Lower lobe of right lung (tissue), 2 donors: ENCODE measurements around the gene ABCA4. TPM values are rescaled to one million over a fixed set of nuclear protein-coding genes. Genes with fewer than 3 reads are reported as not detected.
"Not testable (repeated sequence)": the region's sequence is repeated elsewhere in the genome, so short reads cannot be mapped to it uniquely, and the experiment has no call there.

Source experiments
- ATAC-seq, 2 donors: fragments of 200-7000 bp; cut with Tn5 transposase; one replicate each; pipeline ENCODE4 v1.9.1; 2020 to 2022; ENCODE audit warnings: mild to moderate bottlenecking in 2 of 2, moderate library complexity in 2 of 2
- DNase-seq: peaks from one replicate; pipeline ENCODE4 v3.0.0-alpha.2; 2020
- H3K27ac ChIP-seq: fragments of 200-600 bp; one replicate; pipeline ENCODE4 v1.8.0; 2022
- H3K27me3 ChIP-seq: fragments of 200-600 bp; one replicate; pipeline ENCODE4 v1.8.0; 2022; ENCODE audit warnings: low read depth
- H3K36me3 ChIP-seq: fragments of 200-600 bp; one replicate; pipeline ENCODE4 v1.8.0; 2022; ENCODE audit warnings: mild to moderate bottlenecking
- H3K4me1 ChIP-seq: fragments of 200-600 bp; one replicate; pipeline ENCODE4 v1.8.0; 2022
- H3K4me3 ChIP-seq: fragments of 200-600 bp; one replicate; pipeline ENCODE4 v1.8.0; 2022; ENCODE audit warnings: mild to moderate bottlenecking
- H3K9me3 ChIP-seq: fragments of 200-600 bp; one replicate; pipeline ENCODE4 v1.8.0; 2022
- CTCF ChIP-seq: fragments of 200-600 bp; IDR thresholded peaks from one replicate; pipeline ENCODE4 v1.8.0; 2022; ENCODE audit warnings: antibody characterized with exemption, mild to moderate bottlenecking
- intact Hi-C: fragments of 100-400 bp; cut with DNase I; formaldehyde crosslinking; loops from one replicate; pipeline ENCODE4 v1.11.0; 2022
- long read RNA-seq: library from polyadenylated mRNA; unstranded; transcript quantifications from one replicate; pipeline ENCODE4 v2.0.0, GENCODE V29; 2021
- total RNA-seq: library from RNA; stranded (reverse); fragmentation: NEBNext Ultra II Directional; extraction: Animal tissue kit (Norgen Biotek cat#: 25700); gene quantifications from one replicate; pipeline ENCODE4 v1.2.1, GENCODE V29; 2021
- donor health status: DM: no; HTN: yes; CAD: no; lungs with severe emphysema.

ABCA4 gene
- total RNA-seq = 1.9 TPM
- long read RNA-seq = 0 reads

GRCh38 chr1:94120991-94121390 lies at the start of gene ABCA4:
ABCA4 (minus strand) TSS chr1:94121148; CDS start chr1:94121045, 103 bp downstream.
- no peak for DNase-seq
- TF ChIP-seq CTCF = no peak
- no peaks in the 10 kb centered on the region for H3K4me1 ChIP-seq
- no peak within 1 kb of the TSS for H3K4me3 ChIP-seq
- H3K9me3 ChIP-seq = no peaks in the 10 kb centered on the region
- intact Hi-C loops = no loop called here
- ATAC-seq = no peak
- H3K27ac ChIP-seq = no peak within 1 kb of the TSS
- no peaks in the 10 kb centered on the region for H3K36me3 ChIP-seq
- H3K27me3 ChIP-seq = no peaks in the 10 kb centered on the region

GRCh38 chr1:94169126-94169525 lies 48.2 kb upstream of the ABCA4 start:
- H3K27ac ChIP-seq = no peak overlapping the region
- no peak for DNase-seq
- ATAC-seq = no peak
- no peaks in the 10 kb centered on the region for H3K4me1 ChIP-seq
- peaks cover 7% of the 10 kb centered on the region for H3K9me3 ChIP-seq
- no peaks in the 10 kb centered on the region for H3K27me3 ChIP-seq
- H3K4me3 ChIP-seq = no peak overlapping the region
- no peak for TF ChIP-seq CTCF
- intact Hi-C loops = no loop called here
- H3K36me3 ChIP-seq = peaks cover 28% of the 10 kb centered on the region

GRCh38 chr1:94165843-94166242 lies 44.9 kb upstream of the ABCA4 start:
- Histone ChIP-seq H3K4me1 (no peaks in the 10 kb centered on the region), H3K4me3 (no peak overlapping the region), H3K9me3 (peaks cover 7% of the 10 kb centered on the region), H3K27ac (no peak overlapping the region), H3K27me3 (no peaks in the 10 kb centered on the region), H3K36me3 (no peaks in the 10 kb centered on the region)
- ATAC-seq (no peak), DNase-seq (no peak)
- no peak for TF ChIP-seq CTCF
- intact Hi-C loops = no loop called here

GRCh38 chr1:94164885-94165284 lies 43.9 kb upstream of the ABCA4 start:
- intact Hi-C loops, DNase-seq, H3K9me3 ChIP-seq, H3K27me3 ChIP-seq, H3K36me3 ChIP-seq, H3K27ac ChIP-seq, H3K4me1 ChIP-seq, ATAC-seq, H3K4me3 ChIP-seq: not testable (repeated sequence)

GRCh38 chr1:94164121-94164520 lies 43.2 kb upstream of the ABCA4 start:
- intact Hi-C loops, ATAC-seq, H3K27me3 ChIP-seq, H3K9me3 ChIP-seq, H3K4me1 ChIP-seq, H3K36me3 ChIP-seq, H3K4me3 ChIP-seq, DNase-seq, H3K27ac ChIP-seq: not testable (repeated sequence)

GRCh38 chr1:94163249-94163648 lies 42.3 kb upstream of the ABCA4 start:
- H3K27me3 ChIP-seq, DNase-seq, H3K9me3 ChIP-seq, H3K36me3 ChIP-seq, H3K4me1 ChIP-seq, H3K4me3 ChIP-seq, H3K27ac ChIP-seq, intact Hi-C loops, ATAC-seq: not testable (repeated sequence)

GRCh38 chr1:94160811-94161210 lies 39.9 kb upstream of the ABCA4 start:
- no peaks in the 10 kb centered on the region for H3K4me1 ChIP-seq
- no peak for DNase-seq
- no peak overlapping the region for H3K27ac ChIP-seq
- no peak for TF ChIP-seq CTCF
- H3K4me3 ChIP-seq = no peak overlapping the region
- intact Hi-C loops = no loop called here
- ATAC-seq = no peak
- H3K9me3 ChIP-seq = peaks cover under 1% of the 10 kb centered on the region
- no peaks in the 10 kb centered on the region for H3K27me3 ChIP-seq
- no peaks in the 10 kb centered on the region for H3K36me3 ChIP-seq
